Airway epithelial cell (primary cell): ENCODE measurements around the gene SLC26A9. TPM values are rescaled to one million over a fixed set of nuclear protein-coding genes. Genes with fewer than 3 reads are reported as not detected.

Source experiments
- total RNA-seq: library from RNA; depleted of rRNA; stranded (reverse); fragments of >200 nt; gene quantifications from 2 replicates; pipeline ENCODE4 v1.2.3, GENCODE V29; 2015

SLC26A9 gene, protein sequence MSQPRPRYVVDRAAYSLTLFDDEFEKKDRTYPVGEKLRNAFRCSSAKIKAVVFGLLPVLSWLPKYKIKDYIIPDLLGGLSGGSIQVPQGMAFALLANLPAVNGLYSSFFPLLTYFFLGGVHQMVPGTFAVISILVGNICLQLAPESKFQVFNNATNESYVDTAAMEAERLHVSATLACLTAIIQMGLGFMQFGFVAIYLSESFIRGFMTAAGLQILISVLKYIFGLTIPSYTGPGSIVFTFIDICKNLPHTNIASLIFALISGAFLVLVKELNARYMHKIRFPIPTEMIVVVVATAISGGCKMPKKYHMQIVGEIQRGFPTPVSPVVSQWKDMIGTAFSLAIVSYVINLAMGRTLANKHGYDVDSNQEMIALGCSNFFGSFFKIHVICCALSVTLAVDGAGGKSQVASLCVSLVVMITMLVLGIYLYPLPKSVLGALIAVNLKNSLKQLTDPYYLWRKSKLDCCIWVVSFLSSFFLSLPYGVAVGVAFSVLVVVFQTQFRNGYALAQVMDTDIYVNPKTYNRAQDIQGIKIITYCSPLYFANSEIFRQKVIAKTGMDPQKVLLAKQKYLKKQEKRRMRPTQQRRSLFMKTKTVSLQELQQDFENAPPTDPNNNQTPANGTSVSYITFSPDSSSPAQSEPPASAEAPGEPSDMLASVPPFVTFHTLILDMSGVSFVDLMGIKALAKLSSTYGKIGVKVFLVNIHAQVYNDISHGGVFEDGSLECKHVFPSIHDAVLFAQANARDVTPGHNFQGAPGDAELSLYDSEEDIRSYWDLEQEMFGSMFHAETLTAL
- 0.07 and 0.19 TPM in 2 replicates for total RNA-seq

DNA sequence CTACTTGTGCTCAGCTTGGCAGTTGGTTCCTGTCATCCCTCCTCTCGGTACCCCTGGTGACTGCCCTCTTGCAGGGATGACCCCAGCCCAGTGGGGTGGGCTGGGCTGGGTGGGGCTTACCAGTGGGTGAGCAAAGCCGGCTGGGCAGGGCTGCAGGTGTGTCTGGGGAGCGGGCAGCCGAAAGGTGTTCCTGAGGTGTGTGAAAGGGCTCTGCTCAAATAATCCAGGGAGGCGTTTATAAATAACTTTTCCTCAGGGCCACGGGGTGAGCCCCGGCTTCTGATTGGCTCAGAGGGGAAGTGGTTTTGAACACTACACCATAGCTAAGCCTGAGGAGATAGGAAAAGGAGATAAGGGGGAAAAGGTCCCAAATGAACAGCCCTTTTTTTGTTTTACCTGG is at the start of gene SLC26A9:
Gene SLC26A9, minus strand, starts transcription at position 212 of the 400 bp plus-strand sequence. CDS start 7,636 bp downstream, outside the sequence.

Other genes with a start within 250 kb of the SLC26A9 start
- 81.1 and 92.2 TPM in 2 replicates for gene NUCKS1, start 193.3 kb downstream of the SLC26A9 start, total RNA-seq
- 9.2 and 13.5 TPM in 2 replicates for gene RAB29, start 168.0 kb downstream of the SLC26A9 start, total RNA-seq
- gene SLC41A1, start 130.3 kb downstream of the SLC26A9 start, total RNA-seq: 11.7 and 11.8 TPM in 2 replicates
- gene PM20D1, start 93.3 kb downstream of the SLC26A9 start, total RNA-seq: not detected in 2 replicates
- 35.4 and 45.1 TPM in 2 replicates for gene RAB7B, start 59.9 kb upstream of the SLC26A9 start, total RNA-seq
- 0.28 TPM in 1 of 2 replicates, not detected in the other for gene CTSE, start 80.4 kb upstream of the SLC26A9 start, total RNA-seq
- gene RHEX, start 109.7 kb upstream of the SLC26A9 start, total RNA-seq: not detected in 2 replicates
- not detected in 2 replicates for gene AVPR1B, start 173.9 kb upstream of the SLC26A9 start, total RNA-seq